ENCODE results near the gene EHBP1L1. TPM values are rescaled to one million over a fixed set of nuclear protein-coding genes. Genes with fewer than 3 reads are reported as not detected.

EHBP1L1 gene
- total RNA-seq, 2 donors from 2014 or later, result 20.5 to 85.3 TPM

DNA sequence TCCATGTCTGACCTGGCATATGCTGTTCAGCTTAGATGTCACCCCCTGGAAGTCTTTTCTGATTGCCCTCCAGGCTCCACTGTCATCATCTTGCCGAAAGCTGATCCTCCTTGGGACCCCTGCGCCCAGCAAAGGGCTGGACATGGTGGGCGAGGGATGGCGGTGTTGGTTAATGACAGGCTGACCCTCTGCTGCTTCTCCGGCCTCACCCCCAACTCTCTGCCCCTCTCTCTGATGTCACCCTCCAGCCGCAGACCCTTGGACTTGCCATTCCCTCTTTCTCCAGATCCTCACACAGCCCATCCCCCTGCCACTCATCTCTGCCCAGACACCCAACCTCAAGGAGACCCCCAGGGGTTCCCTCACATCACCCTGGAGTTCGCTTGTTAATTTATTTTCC is 2.3 kb downstream of the EHBP1L1 start:
- TF ChIP-seq, protein P1, sequence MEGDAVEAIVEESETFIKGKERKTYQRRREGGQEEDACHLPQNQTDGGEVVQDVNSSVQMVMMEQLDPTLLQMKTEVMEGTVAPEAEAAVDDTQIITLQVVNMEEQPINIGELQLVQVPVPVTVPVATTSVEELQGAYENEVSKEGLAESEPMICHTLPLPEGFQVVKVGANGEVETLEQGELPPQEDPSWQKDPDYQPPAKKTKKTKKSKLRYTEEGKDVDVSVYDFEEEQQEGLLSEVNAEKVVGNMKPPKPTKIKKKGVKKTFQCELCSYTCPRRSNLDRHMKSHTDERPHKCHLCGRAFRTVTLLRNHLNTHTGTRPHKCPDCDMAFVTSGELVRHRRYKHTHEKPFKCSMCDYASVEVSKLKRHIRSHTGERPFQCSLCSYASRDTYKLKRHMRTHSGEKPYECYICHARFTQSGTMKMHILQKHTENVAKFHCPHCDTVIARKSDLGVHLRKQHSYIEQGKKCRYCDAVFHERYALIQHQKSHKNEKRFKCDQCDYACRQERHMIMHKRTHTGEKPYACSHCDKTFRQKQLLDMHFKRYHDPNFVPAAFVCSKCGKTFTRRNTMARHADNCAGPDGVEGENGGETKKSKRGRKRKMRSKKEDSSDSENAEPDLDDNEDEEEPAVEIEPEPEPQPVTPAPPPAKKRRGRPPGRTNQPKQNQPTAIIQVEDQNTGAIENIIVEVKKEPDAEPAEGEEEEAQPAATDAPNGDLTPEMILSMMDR (IDR thresholded peaks at IDR 0.05), result no peak
- Histone ChIP-seq H3K27ac (peak overlapping the region; percentile 94 to 97), H3K9me3 (no peaks in the 10 kb centered on the region), H3K4me1 (peaks cover 0 to 52% of the 10 kb centered on the region in 2 donors), H3K36me3 (peaks cover 38% of the 10 kb centered on the region), H3K27me3 (no peaks in the 10 kb centered on the region), H3K4me3 (peak overlapping the region in 1 of 2 donors; percentile 84)
- no peak for DNase-seq (ENCODE audit: low spot score)

DNA sequence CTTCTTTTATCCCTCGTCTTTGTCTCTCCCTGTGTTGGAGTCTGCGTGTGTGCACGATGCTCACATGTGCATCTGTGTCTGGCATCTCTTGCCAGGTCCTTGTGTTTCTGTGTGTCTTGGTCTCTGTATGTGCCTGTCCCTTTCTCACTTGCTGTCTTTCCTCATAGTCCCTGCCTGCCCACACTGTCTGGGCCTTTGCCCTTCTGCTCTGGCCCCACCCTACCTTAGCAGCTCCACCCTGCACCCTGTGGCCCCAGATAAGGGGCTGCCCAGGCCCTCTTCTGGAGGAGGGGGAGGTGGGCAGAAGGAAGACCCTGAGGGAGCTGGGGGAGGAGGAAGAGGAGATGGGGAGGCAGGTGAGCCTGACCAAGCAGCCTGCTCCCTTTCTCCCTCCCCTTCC is 2.8 kb downstream of the EHBP1L1 start:
- DNase-seq (ENCODE audit: low spot score), result no peak
- Histone ChIP-seq H3K4me3 (no peak overlapping the region), H3K27me3 (no peaks in the 10 kb centered on the region), H3K27ac (no peak overlapping the region), H3K4me1 (peaks cover 0 to 47% of the 10 kb centered on the region in 2 donors), H3K36me3 (peaks cover 43% of the 10 kb centered on the region), H3K9me3 (no peaks in the 10 kb centered on the region)
- TF ChIP-seq, protein P1 (IDR thresholded peaks at IDR 0.05), result no peak

DNA sequence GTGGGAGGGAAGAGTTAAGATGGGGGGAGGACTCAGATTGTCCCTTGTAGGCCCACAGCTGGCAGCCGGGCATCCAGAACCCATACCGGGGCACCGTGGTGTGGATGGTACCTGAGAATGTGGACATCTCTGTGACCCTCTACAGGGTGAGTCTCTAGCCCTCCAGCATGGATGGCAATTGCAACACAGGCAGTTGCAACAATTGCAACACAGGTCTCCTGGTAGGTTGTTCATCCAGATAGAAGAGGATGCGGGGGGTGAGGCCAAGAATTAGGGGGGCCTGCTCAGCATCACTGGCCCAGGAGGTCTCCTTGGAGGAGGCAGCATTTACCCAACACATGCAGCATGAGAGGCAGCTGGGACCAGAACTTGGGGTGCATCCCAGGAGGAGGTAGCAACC is 3.4 kb downstream of the EHBP1L1 start:
- Histone ChIP-seq H3K27ac (no peak overlapping the region), H3K4me1 (peaks cover 0 to 43% of the 10 kb centered on the region in 2 donors)

DNA sequence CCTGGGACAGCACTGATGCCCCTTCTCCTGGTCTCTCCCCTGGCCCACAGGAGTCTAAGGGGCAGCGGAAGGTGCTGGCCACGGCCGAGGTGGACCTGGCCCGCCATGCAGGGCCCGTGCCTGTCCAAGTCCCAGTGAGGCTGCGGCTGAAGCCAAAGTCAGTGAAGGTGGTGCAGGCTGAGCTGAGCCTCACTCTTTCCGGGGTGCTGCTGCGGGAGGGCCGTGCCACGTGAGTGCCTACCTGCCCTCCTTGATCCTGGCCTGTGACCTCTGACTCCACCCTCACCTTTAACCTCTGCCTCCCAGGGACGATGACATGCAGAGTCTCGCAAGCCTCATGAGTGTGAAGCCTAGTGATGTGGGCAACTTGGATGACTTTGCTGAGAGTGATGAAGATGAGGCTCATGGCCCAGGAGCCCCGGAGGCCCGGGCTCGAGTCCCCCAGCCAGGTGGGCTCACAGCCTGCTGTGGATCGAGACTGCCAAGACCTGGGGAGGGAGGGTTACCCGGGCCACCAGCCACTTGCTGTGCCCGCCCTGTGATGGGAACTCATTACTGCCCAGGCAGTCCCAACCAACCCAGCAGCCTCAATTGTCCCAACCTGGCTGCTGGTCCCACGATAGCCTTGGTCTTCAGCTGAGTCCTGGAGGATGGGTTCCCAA is 4.3 kb downstream of the EHBP1L1 start:
- Histone ChIP-seq H3K4me3 (no peak overlapping the region), H3K36me3 (peaks cover 48% of the 10 kb centered on the region), H3K9me3 (no peaks in the 10 kb centered on the region), H3K4me1 (peaks cover 0 to 34% of the 10 kb centered on the region in 2 donors), H3K27ac (no peak overlapping the region), H3K27me3 (no peaks in the 10 kb centered on the region)
- DNase-seq (ENCODE audit: low spot score), result no peak
- TF ChIP-seq, protein P1 (IDR thresholded peaks at IDR 0.05), result no peak

More for the DNA sequence above, 3.4 kb downstream of the EHBP1L1 start:
- Histone ChIP-seq H3K4me3 (no peak overlapping the region), H3K36me3 (peaks cover 48% of the 10 kb centered on the region), H3K9me3 (no peaks in the 10 kb centered on the region), H3K27me3 (no peaks in the 10 kb centered on the region)
- no peak for DNase-seq (ENCODE audit: low spot score)
- TF ChIP-seq, protein P1 (IDR thresholded peaks at IDR 0.05), result no peak

DNA sequence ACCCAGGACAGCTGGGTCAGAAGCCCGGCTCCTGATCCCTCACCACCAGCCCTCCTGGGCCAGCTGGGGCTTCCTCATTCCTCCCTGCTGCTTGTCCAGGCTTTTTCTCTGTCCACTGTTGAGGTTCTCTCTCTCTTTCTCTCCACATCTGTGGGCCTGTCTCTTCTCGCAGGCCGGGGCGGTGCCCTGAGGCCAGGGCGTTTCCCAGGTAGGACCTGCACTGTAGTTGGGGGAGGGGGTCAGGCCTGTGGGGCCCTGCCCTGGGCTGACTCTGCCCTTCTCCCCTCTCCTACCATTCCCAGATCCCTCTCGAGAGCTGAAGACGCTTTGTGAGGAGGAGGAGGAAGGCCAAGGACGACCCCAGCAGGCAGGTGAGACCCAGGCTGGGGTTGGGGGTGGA is 4.9 kb downstream of the EHBP1L1 start:
- no peak overlapping the region for H3K4me3 ChIP-seq
- H3K36me3 ChIP-seq, result peaks cover 48% of the 10 kb centered on the region
- TF ChIP-seq, protein P1 (IDR thresholded peaks at IDR 0.05), result no peak
- peaks cover 0 to 34% of the 10 kb centered on the region in 2 donors for H3K4me1 ChIP-seq
- H3K9me3 ChIP-seq, result no peaks in the 10 kb centered on the region
- H3K27ac ChIP-seq, result no peak overlapping the region
- H3K27me3 ChIP-seq, result no peaks in the 10 kb centered on the region
- no peak for DNase-seq (ENCODE audit: low spot score)

DNA sequence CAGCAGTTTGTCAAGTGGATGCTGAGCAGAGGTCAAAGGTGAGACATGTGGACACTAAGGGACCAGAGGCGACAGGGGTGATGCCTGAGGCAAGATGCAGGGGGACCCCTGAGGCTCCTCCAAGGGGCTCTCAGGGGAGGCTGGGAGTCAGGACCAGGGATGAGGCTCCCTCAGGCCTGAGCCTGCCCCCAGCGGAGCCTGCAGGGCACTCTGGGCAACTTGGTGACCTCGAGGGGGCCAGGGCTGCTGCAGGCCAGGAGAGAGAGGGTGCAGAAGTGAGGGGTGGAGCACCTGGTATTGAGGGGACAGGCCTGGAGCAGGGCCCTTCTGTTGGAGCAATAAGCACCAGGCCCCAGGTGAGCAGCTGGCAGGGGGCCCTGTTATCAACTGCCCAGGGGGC is 6.1 kb downstream of the EHBP1L1 start:
- DNase-seq (ENCODE audit: low spot score), result no peak
- TF ChIP-seq, protein P1 (IDR thresholded peaks at IDR 0.05), result no peak
- Histone ChIP-seq H3K36me3 (peaks cover 48% of the 10 kb centered on the region), H3K9me3 (no peaks in the 10 kb centered on the region), H3K4me3 (no peak overlapping the region), H3K27me3 (no peaks in the 10 kb centered on the region), H3K4me1 (peaks cover 0 to 37% of the 10 kb centered on the region in 2 donors), H3K27ac (no peak overlapping the region)

Data from right atrium auricular region (tissue), 2 donors.